H1 (cell line): ENCODE data around the gene PIGC. TPM values are rescaled to one million over a fixed set of nuclear protein-coding genes. Genes with fewer than 3 reads are reported as not detected.

ENCODE experiments used
- BCL11A ChIP-seq, 2 experiments: IDR thresholded peaks; one replicate each; pipeline ENCODE4 v1.6.1; 2011; ENCODE audit warnings: low read depth in 2 of 2, low read length in 2 of 2, mild to moderate bottlenecking in 2 of 2
- CBX5 ChIP-seq: fragments of 300-800, 300-1000 bp; sonication (generic); IDR thresholded peaks from 2 replicates; pipeline ENCODE4 v1.7.1; 2016; ENCODE audit warnings: antibody characterized with exemption, low read length, low read depth
- EGR1 ChIP-seq: IDR thresholded peaks from 2 replicates; pipeline ENCODE4 v1.6.1; 2011; ENCODE audit warnings: low read depth, low read length, borderline replicate concordance
- NRF1 ChIP-seq: IDR thresholded peaks from 2 replicates; pipeline ENCODE4 v1.6.1; 2011; ENCODE audit warnings: mild to moderate bottlenecking, low read depth, low read length, improper control_type of control experiment
- PHF8 ChIP-seq: fragments of 200-600 bp; sonication (generic); conservative IDR thresholded peaks from 2 replicates; pipeline ENCODE4 v1.7.1; 2012; ENCODE audit warnings: low read depth, mild to moderate bottlenecking, inconsistent platforms, low read length, moderate library complexity
- POLR2AphosphoS5 ChIP-seq: IDR thresholded peaks from 2 replicates; pipeline ENCODE4 v1.6.1; 2011; ENCODE audit warnings: low read depth, low read length
- RFX5 ChIP-seq: IDR thresholded peaks from 2 replicates; pipeline ENCODE4 v1.6.1; 2011; ENCODE audit warnings: low read depth, low read length, improper control_type of control experiment, borderline replicate concordance
- SAP30 ChIP-seq: fragments of 300-600 bp; sonication (generic); IDR thresholded peaks from 2 replicates; pipeline ENCODE4 v1.7.1; 2012; ENCODE audit warnings: low read length, moderate library complexity, mild to moderate bottlenecking, inconsistent platforms; ENCODE audit not compliant: insufficient read depth, insufficient replicate concordance
- SP4 ChIP-seq: IDR thresholded peaks from 2 replicates; pipeline ENCODE4 v1.6.1; 2012; ENCODE audit warnings: low read length, inconsistent platforms
- TAF1 ChIP-seq: IDR thresholded peaks from 2 replicates; pipeline ENCODE4 v1.6.1; 2011; ENCODE audit warnings: mild to moderate bottlenecking, low read depth, low read length
- polyA plus RNA-seq, 7 experiments: library from polyadenylated mRNA; depleted of rRNA in 3 of 7; stranded (reverse) in 5 of 7; unstranded in 2 of 7; fragments of >200 nt in 5 of 7; fragments of 200-250 nt in 2 of 7; gene quantifications; 1 replicate in 5 of 7; 2 replicates in 1 of 7; 4 replicates in 1 of 7; pipeline versions ENCODE4 v1.2.1 to v1.2.3, GENCODE V29; 2011 to 2013; ENCODE audit warnings: missing spikeins in 2 of 7, mixed read lengths in 2 of 7
- total RNA-seq: library from RNA; stranded (reverse); fragmentation: NEBNext Ultra II Directional; extraction: Animal tissue kit (Norgen Biotek cat#: 25700); gene quantifications from 2 replicates; pipeline ENCODE4 v1.2.1, GENCODE V29; 2021
- TF ChIP-seq, protein P1 (sequence below): fragments of 300-600 bp; sonication (generic); IDR thresholded peaks from 2 replicates; pipeline ENCODE4 v1.7.1; 2012; ENCODE audit warnings: low read length, moderate library complexity, mild to moderate bottlenecking, inconsistent platforms; ENCODE audit not compliant: insufficient replicate concordance
- TF ChIP-seq, protein P2 (sequence below): IDR thresholded peaks from 2 replicates; pipeline ENCODE4 v1.6.1; 2012; ENCODE audit warnings: inconsistent platforms

PIGC gene
- total and polyA plus RNA-seq, 2 of the 8 experiments (the other 6 are each of a cell fraction or from before 2014, with no cell fraction given): 21.0 to 39.3 TPM

DNA sequence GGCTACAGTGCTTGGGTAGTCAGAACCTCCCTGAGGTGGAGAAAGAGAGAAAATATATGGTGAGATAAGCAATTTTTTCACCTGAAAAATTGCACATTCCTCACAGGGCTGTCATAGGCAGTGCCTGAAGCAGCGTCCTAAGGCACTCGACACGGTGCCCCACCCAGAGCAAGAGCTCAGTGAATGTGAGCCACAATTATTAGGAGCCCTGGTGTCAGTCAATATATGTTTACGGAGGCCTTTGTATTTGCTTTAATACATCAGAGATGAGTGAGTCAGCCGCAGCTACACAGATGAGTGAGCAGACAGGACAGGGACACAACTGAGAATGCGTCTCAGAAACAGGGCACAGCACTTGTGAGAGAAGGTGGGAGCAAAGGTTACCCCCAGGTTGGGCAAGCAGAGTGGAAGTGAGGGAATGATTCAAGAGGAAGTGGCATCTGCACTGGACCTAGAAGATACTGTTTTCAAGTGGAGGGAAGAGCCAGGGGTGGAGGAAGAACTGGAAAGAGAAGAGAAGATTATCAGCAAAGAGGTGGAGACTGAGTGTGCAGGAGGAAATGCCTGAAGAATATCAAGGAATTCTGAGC lies 5.2 kb upstream of the PIGC start (continued):
- TF ChIP-seq, protein P1, sequence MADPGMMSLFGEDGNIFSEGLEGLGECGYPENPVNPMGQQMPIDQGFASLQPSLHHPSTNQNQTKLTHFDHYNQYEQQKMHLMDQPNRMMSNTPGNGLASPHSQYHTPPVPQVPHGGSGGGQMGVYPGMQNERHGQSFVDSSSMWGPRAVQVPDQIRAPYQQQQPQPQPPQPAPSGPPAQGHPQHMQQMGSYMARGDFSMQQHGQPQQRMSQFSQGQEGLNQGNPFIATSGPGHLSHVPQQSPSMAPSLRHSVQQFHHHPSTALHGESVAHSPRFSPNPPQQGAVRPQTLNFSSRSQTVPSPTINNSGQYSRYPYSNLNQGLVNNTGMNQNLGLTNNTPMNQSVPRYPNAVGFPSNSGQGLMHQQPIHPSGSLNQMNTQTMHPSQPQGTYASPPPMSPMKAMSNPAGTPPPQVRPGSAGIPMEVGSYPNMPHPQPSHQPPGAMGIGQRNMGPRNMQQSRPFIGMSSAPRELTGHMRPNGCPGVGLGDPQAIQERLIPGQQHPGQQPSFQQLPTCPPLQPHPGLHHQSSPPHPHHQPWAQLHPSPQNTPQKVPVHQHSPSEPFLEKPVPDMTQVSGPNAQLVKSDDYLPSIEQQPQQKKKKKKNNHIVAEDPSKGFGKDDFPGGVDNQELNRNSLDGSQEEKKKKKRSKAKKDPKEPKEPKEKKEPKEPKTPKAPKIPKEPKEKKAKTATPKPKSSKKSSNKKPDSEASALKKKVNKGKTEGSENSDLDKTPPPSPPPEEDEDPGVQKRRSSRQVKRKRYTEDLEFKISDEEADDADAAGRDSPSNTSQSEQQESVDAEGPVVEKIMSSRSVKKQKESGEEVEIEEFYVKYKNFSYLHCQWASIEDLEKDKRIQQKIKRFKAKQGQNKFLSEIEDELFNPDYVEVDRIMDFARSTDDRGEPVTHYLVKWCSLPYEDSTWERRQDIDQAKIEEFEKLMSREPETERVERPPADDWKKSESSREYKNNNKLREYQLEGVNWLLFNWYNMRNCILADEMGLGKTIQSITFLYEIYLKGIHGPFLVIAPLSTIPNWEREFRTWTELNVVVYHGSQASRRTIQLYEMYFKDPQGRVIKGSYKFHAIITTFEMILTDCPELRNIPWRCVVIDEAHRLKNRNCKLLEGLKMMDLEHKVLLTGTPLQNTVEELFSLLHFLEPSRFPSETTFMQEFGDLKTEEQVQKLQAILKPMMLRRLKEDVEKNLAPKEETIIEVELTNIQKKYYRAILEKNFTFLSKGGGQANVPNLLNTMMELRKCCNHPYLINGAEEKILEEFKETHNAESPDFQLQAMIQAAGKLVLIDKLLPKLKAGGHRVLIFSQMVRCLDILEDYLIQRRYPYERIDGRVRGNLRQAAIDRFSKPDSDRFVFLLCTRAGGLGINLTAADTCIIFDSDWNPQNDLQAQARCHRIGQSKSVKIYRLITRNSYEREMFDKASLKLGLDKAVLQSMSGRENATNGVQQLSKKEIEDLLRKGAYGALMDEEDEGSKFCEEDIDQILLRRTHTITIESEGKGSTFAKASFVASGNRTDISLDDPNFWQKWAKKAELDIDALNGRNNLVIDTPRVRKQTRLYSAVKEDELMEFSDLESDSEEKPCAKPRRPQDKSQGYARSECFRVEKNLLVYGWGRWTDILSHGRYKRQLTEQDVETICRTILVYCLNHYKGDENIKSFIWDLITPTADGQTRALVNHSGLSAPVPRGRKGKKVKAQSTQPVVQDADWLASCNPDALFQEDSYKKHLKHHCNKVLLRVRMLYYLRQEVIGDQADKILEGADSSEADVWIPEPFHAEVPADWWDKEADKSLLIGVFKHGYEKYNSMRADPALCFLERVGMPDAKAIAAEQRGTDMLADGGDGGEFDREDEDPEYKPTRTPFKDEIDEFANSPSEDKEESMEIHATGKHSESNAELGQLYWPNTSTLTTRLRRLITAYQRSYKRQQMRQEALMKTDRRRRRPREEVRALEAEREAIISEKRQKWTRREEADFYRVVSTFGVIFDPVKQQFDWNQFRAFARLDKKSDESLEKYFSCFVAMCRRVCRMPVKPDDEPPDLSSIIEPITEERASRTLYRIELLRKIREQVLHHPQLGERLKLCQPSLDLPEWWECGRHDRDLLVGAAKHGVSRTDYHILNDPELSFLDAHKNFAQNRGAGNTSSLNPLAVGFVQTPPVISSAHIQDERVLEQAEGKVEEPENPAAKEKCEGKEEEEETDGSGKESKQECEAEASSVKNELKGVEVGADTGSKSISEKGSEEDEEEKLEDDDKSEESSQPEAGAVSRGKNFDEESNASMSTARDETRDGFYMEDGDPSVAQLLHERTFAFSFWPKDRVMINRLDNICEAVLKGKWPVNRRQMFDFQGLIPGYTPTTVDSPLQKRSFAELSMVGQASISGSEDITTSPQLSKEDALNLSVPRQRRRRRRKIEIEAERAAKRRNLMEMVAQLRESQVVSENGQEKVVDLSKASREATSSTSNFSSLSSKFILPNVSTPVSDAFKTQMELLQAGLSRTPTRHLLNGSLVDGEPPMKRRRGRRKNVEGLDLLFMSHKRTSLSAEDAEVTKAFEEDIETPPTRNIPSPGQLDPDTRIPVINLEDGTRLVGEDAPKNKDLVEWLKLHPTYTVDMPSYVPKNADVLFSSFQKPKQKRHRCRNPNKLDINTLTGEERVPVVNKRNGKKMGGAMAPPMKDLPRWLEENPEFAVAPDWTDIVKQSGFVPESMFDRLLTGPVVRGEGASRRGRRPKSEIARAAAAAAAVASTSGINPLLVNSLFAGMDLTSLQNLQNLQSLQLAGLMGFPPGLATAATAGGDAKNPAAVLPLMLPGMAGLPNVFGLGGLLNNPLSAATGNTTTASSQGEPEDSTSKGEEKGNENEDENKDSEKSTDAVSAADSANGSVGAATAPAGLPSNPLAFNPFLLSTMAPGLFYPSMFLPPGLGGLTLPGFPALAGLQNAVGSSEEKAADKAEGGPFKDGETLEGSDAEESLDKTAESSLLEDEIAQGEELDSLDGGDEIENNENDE: no peak
- TF ChIP-seq POLR2AphosphoS5 (no peak), SAP30 (no peak), CBX5 (no peak), BCL11A (IDR thresholded peaks at IDR 0.05; ENCODE audit: low read depth in 2 of 2, low read length in 2 of 2) (no peak), PHF8 (no peak), RFX5 (no peak), NRF1 (no peak), TAF1 (no peak), EGR1 (no peak), SP4 (no peak)
- TF ChIP-seq, protein P2, sequence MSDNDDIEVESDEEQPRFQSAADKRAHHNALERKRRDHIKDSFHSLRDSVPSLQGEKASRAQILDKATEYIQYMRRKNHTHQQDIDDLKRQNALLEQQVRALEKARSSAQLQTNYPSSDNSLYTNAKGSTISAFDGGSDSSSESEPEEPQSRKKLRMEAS: no peak
